ENCODE data around the gene FRMD4B.

FRMD4B gene

DNA sequence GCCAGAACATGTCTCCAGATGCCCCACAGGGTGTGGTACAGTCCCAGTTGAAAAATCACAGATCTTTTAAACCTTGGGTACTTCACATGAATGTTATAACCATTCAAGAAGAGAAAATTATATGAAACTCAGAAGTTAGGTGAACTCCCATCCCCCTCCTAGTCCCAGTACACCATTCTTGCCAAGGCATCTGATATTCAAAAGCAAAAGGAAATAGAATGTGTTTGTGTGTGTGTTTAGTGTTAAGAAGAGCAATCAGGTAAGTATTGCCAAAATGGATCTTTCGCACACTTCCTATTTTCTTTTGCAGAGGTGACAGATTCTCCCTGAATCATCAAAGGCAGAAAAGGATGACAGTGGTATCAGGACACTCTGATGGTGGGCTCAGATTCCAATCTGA, 219.4 kb downstream of the FRMD4B start:
- DNase-seq (ENCODE audit: low spot score) = no peak

- no peak for DNase-seq (ENCODE audit: low spot score)
Measured at GRCh38 chr3:69165744-69166143, 220.1 kb downstream of the FRMD4B start.

DNA sequence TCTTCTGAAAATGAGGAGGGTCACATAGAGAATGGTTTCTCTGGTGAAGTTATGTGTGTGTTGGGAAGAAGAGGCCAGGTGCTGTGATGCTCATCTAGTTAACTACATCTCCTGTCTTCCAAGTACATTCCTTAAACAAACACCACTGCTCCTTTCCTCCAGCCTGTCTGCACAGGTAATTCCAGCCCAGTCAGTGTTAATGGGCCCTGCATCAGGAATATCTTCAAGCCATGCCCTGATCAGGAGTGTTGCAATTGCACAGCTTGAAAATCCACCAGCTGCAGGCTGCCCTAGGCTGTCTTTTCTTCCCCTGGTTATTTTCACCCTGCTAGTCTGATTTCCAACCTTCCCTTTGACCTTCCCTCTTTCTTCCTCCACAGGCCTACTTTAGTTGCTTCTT, 221.6 kb downstream of the FRMD4B start:
- DNase-seq (ENCODE audit: low spot score) = no peak

DNA sequence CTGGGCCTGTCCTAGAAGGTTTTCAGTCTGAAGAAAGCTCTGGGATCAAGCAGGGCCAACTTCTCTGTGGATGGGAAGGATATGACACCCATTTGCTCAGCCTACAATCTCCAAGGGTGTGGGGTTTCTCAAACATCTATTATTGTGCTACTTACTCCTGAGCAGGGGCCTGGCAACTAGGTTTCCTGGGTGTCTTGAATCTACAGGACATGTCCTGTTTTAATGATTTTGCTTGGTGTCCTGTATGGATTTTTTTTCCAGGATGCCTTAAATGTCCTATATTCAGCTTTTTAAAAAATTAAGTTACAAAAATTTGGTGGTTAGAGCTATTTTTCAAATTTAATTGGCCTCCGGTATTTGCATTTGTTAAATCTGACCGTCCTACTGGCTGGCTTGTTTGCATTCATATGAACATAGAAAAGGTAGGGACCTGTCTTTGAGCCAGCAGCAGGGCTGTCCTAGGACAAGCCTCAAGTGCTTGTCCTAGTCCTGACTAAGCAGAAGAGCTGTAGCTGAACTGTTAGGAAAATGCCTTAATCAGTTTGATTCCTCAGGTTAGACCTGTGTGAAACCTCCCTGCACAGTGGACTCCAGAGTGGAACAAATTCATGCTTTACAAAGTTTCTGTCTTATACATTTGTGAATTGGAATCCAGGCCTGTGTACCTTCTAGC, 223.4 kb downstream of the FRMD4B start:
- DNase-seq (ENCODE audit: low spot score) = no peak

GRCh38 chr3:69161587-69162307, 224.1 kb downstream of the FRMD4B start:
- no peak for DNase-seq (ENCODE audit: low spot score)

DNA sequence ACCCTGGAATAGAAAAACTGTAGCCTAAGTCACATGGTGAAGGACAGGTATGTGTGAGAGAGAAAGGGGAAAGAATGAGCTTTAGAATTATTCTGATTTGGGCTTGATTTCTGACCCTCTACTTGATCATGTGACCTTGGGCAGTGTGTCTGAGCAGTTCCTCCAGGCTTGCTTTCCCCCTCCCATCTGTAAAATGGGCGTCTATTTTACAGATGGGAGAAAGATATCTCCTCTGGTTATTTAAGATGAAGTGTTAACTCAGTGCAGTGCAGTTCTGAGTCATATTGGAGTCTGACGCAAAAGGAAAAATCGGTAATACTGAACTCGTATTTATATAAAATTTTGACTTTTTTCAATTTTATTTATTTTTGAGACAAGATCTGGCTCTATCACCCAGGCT, 225.4 kb downstream of the FRMD4B start:
- DNase-seq (ENCODE audit: low spot score) = no peak

DNA sequence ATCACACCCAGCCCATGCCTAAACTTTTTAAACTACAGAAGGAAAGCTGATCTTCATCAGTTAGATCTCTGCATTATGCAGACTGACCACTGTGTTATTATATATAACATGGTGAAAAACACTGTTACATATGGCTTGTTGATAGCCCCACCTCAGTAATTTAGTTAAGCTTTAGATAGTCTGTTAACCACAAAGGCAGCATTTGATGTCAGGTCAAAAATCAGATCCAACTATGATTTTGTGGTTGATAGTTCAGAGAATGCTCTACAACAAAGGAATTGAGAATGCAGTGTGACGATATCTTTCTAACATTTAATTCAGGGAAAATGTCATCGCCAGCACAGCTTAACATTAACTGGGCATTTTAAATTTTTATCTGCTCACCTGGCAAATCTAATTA, 225.8 kb downstream of the FRMD4B start:
- DNase-seq (ENCODE audit: low spot score) = no peak

- no peak for DNase-seq (ENCODE audit: low spot score)
Measured at GRCh38 chr3:69149586-69149985, 236.3 kb downstream of the FRMD4B start.

GRCh38 chr3:69145688-69146087, 240.2 kb downstream of the FRMD4B start:
- no peak for DNase-seq (ENCODE audit: low spot score)

GRCh38 chr3:69144631-69145245, 241.2 kb downstream of the FRMD4B start:
- no peak for DNase-seq (ENCODE audit: low spot score)

DNA sequence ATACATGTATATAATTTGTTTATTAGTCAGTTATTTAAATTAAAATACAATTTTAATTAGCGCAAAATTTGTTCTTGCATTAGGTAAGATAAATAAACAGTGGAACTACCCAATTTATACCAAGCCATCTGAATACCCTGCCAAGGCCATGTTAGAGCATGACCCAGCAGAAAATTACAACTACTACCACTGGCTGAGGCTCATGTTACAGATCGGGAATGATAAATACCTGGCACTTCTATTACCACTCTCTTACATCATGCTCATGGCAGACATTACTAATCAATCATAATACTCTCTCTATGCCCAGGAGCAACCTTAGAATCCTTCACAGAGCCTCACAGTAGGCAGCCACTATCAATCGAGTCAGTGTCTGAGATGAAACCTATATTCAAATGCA, 242.3 kb downstream of the FRMD4B start:
- DNase-seq (ENCODE audit: low spot score) = no peak

DNA sequence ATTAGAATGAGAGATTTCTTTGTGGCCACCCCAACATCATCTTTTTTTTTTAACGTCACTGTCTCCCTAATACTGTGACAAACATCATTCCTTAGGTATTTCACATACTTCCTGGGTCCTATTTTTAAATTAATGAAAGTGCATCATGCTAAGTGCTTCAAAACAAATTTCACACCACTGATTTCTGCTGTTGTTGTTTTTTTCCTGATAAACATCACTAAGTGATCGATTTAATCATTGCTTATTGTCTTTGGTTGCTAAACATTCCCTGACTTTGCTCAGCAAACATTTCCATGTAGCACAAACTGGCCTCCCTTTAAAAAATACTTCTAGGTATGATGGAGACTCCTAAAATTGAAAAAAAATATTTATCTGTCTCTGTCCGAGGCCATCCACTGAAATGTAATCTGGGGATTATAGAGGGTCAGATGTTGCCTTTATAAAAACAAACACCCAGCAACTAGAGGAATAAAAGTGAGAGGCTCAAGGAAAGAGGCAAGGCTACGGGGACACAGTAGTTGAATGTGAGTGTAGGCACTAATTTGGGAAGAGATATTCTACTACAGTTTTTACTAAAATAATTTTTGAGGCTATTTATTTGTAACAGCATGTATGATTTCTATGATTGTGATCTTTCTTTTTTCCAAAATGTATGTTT, 243.0 kb downstream of the FRMD4B start:
- no peak for DNase-seq (ENCODE audit: low spot score)

DNA sequence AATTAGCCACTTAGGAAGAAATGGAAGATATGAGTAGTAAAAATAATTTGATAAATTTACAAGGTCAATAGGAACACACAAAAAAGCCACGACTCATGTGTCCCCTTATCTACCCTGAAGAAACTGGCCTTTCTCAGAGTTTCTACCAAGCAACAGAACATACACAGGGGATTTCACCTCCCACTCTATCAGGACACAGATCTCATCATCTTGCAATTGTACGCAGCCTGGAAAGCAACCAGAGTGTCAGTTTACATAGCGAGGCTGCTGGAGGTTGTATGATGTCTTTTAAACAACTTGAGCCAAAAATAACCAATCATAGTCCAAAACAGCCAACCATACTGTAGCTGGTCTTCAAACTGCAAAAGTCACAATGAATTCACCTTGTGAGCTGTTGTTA, 243.8 kb downstream of the FRMD4B start:
- DNase-seq (ENCODE audit: low spot score) = no peak

- no peak for DNase-seq (ENCODE audit: low spot score)
Measured at GRCh38 chr3:69141313-69141712, 244.6 kb downstream of the FRMD4B start.

GRCh38 chr3:69137412-69137811, 248.5 kb downstream of the FRMD4B start:
- DNase-seq (ENCODE audit: low spot score) = no peak

DNA sequence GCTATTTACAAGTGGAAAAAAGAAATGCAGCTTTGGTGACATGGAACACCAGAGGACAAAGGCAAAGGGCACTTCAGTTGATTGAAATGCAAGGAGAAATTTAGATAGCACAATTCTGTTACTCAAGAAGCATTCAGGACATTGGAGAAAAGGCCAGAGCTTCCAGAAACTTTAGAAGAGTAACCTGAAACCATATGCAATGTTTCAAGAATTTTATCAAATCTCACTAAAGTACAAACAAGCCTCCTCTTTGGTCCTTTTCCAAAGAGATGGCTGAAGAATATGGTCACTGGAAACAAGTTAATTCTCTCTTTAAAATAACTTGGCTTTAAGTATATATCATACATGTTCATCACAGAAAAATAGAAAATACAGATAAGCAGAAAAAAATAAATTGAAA, 248.9 kb downstream of the FRMD4B start:
- no peak for DNase-seq (ENCODE audit: low spot score)

- DNase-seq (ENCODE audit: low spot score) = no peak
Measured at GRCh38 chr3:69130689-69131088, 255.2 kb downstream of the FRMD4B start.

- no peak for DNase-seq (ENCODE audit: low spot score)
Measured at GRCh38 chr3:69129531-69129930, 256.4 kb downstream of the FRMD4B start.

DNA sequence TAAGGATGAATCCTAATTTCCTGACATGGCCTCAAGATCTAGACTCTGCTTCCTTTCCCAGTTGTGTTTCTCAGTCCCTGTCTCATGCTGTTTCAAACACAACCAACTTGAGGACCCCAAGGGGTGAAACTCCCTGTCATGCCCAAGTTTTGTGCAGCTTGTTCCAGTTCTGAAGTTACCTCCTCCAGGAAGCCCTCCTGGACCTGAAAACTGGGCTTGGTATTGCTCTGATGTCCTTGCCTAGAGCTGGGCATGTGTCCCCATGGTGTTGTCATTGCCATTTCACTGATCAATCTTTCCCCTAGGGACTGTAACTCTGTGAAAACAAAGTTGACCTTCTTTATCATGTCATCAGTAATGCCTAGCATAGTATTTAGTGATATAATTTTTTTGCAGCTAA, 257.4 kb downstream of the FRMD4B start:
- DNase-seq (ENCODE audit: low spot score) = no peak

- no peak for DNase-seq (ENCODE audit: low spot score)
Measured at GRCh38 chr3:69126999-69127398, 258.9 kb downstream of the FRMD4B start.

- DNase-seq (ENCODE audit: low spot score) = no peak
Measured at GRCh38 chr3:69126216-69126615, 259.7 kb downstream of the FRMD4B start.

DNA sequence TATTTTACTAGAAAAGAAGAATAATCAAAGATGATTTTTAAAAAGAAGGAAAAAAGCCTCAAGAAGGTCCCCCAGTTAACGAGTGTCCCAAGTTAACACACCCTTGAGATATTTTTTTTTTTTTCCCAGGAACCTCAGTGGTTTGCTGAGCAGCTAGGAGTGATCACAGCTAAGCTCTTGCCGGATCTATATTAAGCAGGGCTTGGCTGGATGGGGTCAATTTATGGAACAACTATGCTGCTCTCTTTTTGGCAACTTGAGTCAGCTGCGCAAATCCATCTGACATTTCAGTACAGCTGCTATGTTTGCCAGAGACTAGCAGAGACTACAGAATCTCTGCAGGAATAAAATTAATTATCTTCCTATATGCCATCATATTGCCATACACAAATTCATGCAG, 263.5 kb downstream of the FRMD4B start, which contains the start of gene LMOD3:
Gene LMOD3 (minus strand): TSS at position 193 of the 400 bp plus-strand sequence. CDS start 209 bp downstream, outside the sequence.
- no peak for DNase-seq (ENCODE audit: low spot score)

DNA sequence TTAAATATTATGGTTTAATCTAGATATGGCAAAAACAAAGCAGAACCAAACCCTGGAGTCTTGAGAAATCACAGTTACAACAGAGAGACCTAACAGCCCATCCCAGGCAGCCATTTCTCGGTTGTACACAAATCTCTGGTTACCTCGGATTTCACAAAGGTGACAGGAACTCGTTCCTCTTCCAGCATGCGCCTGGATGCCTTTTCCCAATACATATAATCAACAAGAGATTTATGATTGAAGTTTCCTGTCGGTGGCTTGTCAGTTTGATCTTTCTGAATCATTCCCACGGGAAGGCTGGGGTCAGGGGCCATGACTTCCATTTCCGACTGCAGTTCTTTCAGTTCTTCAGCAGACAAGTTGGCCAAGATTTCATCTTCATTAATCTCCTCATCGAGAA, 263.9 kb downstream of the FRMD4B start:
- no peak for DNase-seq (ENCODE audit: low spot score)
